ENCODE results near the gene PGM5. TPM values are rescaled to one million over a fixed set of nuclear protein-coding genes. Genes with fewer than 3 reads are reported as not detected.

Gene PGM5
- total and polyA plus RNA-seq, 2 experiments from 2014 or later, result 2.5 to 38.8 TPM

DNA sequence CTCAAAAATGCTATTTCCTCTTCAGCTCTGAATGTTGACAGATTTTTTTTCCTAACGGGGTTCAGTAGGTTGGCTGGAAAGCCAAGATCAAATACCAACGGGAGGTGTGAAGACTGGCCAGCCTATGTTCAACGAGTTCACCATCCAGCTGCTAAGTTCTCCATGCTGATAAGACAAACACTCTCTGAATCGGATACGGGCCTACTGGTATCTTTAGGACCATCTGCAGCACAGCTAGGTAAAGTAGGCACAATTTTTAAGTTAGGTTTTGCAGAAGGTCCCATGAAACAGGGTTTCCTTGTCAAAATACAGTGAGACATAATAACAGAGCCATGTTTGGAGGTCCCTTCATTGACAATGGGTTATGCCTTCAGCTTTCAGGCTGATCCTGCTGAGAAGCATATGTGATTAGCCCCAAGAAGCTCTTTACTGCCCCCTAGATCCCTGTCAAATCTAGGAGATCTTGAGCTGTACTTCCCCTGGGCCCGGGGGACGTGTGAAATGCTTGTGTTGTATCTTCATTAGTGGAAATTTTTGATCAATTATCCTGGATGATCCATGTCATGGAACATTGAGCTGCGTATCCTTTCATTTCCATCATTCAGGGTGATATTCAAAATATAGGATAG, 60.6 kb downstream of the PGM5 start:
- DNase-seq (ENCODE audit: low spot score), result no peak
- H3K27ac ChIP-seq, result no peak overlapping the region
- no peaks in the 10 kb centered on the region for H4K20me1 ChIP-seq (ENCODE audit: insufficient read depth, poor library complexity, severe bottlenecking)
- 54% methylated on average over 8 of the region's 8 CpGs for WGBS (ENCODE audit: low lambda C conversion rate, missing lambda C conversion rate)
- H3K4me2 ChIP-seq, result no peak overlapping the region
- H3K27me3 ChIP-seq, result no peaks in the 10 kb centered on the region
- no peaks in the 10 kb centered on the region for H3K4me1 ChIP-seq (ENCODE audit: insufficient read depth)
- TF ChIP-seq EZH2 (IDR thresholded peaks at IDR 0.05; ENCODE audit: borderline replicate concordance) (no peak), EZH2phosphoT487 (IDR thresholded peaks at IDR 0.05; ENCODE audit: low read depth, severe bottlenecking, unreplicated experiment) (no peak)
- TF ChIP-seq, protein P1, sequence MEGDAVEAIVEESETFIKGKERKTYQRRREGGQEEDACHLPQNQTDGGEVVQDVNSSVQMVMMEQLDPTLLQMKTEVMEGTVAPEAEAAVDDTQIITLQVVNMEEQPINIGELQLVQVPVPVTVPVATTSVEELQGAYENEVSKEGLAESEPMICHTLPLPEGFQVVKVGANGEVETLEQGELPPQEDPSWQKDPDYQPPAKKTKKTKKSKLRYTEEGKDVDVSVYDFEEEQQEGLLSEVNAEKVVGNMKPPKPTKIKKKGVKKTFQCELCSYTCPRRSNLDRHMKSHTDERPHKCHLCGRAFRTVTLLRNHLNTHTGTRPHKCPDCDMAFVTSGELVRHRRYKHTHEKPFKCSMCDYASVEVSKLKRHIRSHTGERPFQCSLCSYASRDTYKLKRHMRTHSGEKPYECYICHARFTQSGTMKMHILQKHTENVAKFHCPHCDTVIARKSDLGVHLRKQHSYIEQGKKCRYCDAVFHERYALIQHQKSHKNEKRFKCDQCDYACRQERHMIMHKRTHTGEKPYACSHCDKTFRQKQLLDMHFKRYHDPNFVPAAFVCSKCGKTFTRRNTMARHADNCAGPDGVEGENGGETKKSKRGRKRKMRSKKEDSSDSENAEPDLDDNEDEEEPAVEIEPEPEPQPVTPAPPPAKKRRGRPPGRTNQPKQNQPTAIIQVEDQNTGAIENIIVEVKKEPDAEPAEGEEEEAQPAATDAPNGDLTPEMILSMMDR (IDR thresholded peaks at IDR 0.05; ENCODE audit: poor library complexity), result peak; percentile 3
- H3K9me3 ChIP-seq (ENCODE audit: low read depth), result no peaks in the 10 kb centered on the region
- H3K4me3 ChIP-seq, result no peak overlapping the region
- no peaks in the 10 kb centered on the region for H3K36me3 ChIP-seq (replicated peaks; ENCODE audit: insufficient read depth, low read depth)
- no peak overlapping the region for H2AFZ ChIP-seq
- no peaks in the 10 kb centered on the region for H3K9me2 ChIP-seq (replicated peaks; ENCODE audit: insufficient read depth)
- H3K79me2 ChIP-seq, result no peaks in the 10 kb centered on the region

DNA sequence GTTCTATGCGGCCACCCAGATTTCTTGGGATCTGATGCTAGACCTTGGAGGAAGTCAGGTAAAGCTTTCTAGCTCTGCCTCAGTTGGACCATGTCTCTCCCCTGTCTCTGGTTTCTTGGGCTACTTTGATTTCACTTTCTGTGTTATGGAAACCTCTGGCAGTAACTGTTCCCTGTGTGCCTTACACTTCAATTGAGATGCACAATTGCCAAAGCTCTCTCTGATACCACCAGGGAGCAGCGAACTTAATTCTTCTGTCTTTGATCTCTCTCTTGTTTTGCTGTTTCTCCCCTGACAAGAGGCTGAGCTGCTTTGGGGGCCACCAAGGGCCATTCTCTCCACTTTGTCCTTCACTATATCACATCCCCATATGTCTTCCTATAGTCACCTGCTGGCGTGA, 61.4 kb downstream of the PGM5 start:
- no peaks in the 10 kb centered on the region for H3K27me3 ChIP-seq
- H3K9me3 ChIP-seq (ENCODE audit: low read depth), result no peaks in the 10 kb centered on the region
- TF ChIP-seq EZH2 (IDR thresholded peaks at IDR 0.05; ENCODE audit: borderline replicate concordance), result no peak
- TF ChIP-seq, protein P1 (IDR thresholded peaks at IDR 0.05; ENCODE audit: poor library complexity), result no peak
- no peak for TF ChIP-seq EZH2phosphoT487 (IDR thresholded peaks at IDR 0.05; ENCODE audit: low read depth, severe bottlenecking, unreplicated experiment)
- H3K36me3 ChIP-seq (replicated peaks; ENCODE audit: insufficient read depth, low read depth), result no peaks in the 10 kb centered on the region
- no peaks in the 10 kb centered on the region for H3K4me1 ChIP-seq (ENCODE audit: insufficient read depth)
- no peak overlapping the region for H3K4me2 ChIP-seq
- no peaks in the 10 kb centered on the region for H3K79me2 ChIP-seq
- no peak overlapping the region for H3K27ac ChIP-seq
- no peaks in the 10 kb centered on the region for H3K9me2 ChIP-seq (replicated peaks; ENCODE audit: insufficient read depth)
- DNase-seq (ENCODE audit: low spot score), result no peak
- H3K4me3 ChIP-seq, result no peak overlapping the region
- no peak overlapping the region for H2AFZ ChIP-seq
- H4K20me1 ChIP-seq (ENCODE audit: insufficient read depth, poor library complexity, severe bottlenecking), result no peaks in the 10 kb centered on the region
- 85% methylated on average over 3 of the region's 3 CpGs for WGBS (ENCODE audit: low lambda C conversion rate, missing lambda C conversion rate)

DNA sequence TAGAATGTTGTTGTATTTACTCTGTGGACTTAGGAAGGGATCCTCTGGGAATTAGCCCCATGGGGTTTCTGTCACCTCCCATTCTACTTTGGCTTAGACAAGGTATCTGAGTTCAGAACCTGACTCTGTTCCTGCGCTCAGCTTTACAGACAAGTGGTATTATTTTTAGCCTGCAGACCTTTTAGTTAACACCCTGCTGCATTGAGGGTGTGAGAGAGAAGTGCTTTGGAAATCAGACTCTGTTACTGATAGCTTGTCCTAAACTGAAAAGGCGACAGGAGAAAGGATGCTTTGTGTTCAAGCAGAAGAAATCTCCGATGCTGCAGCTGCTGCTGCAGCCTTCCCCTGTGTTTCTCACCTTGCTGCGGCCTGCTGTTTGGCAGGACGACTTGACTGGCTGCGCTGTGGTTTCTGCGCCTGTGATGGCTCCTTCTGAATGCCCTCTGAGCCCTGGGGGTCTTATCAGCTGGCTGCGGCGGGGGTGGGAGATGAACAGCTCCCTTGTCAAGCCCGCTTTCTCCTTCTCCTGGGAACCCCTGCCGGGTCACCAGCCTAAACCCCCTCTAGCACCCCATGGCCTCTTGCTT, 61.9 kb downstream of the PGM5 start:
- Histone ChIP-seq H3K36me3 (replicated peaks; ENCODE audit: insufficient read depth, low read depth) (no peaks in the 10 kb centered on the region), H4K20me1 (ENCODE audit: insufficient read depth, poor library complexity, severe bottlenecking) (no peaks in the 10 kb centered on the region), H3K4me3 (no peak overlapping the region), H3K79me2 (no peaks in the 10 kb centered on the region), H3K9me2 (replicated peaks; ENCODE audit: insufficient read depth) (no peaks in the 10 kb centered on the region), H3K27me3 (no peaks in the 10 kb centered on the region), H3K27ac (no peak overlapping the region), H3K4me2 (no peak overlapping the region), H3K9me3 (ENCODE audit: low read depth) (no peaks in the 10 kb centered on the region), H2AFZ (no peak overlapping the region), H3K4me1 (ENCODE audit: insufficient read depth) (no peaks in the 10 kb centered on the region)
- 56% methylated on average over 11 of the region's 11 CpGs for WGBS (ENCODE audit: low lambda C conversion rate, missing lambda C conversion rate)
- DNase-seq (ENCODE audit: low spot score), result no peak
- TF ChIP-seq, protein P1 (IDR thresholded peaks at IDR 0.05; ENCODE audit: poor library complexity), result no peak
- TF ChIP-seq EZH2phosphoT487 (IDR thresholded peaks at IDR 0.05; ENCODE audit: low read depth, severe bottlenecking, unreplicated experiment), result no peak

Measured in hepatocyte (in vitro differentiated cells).